LNCAP (cell line): ENCODE data around the gene OSGIN1.

Experiments used
- CTCF ChIP-seq: fragments of 450-650 bp; IDR thresholded peaks from 2 replicates; pipeline ENCODE4 v1.5.1; 2017; ENCODE audit warnings: mild to moderate bottlenecking

Gene OSGIN1

DNA sequence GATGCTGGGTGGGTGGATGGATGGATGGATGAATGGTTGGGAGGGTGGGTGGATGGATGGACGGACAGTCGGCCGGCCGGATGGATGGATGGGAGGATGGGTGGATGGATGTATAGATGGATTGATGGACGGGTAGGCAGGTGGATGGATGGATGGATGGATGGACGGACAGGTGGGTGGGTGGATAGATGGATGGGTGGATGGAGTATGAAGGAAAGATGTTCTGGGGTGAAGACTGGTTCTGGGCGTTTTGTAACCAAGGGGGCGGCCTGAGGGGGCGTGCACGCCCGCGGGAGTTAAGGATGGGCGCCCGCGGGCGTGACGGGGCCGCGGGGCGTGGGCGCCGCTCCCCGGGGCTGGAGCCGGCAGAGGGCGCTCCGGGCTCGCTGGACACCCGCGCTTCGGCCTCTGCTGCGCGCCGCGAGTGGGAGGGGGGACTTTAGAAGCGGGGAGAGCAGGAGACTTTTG is 14.8 kb downstream of the OSGIN1 start, which contains the start of gene NECAB2:
TSS of gene NECAB2 (plus strand) at position 407 of the 468 bp plus-strand sequence. CDS start 405 bp downstream, outside the sequence.
- TF ChIP-seq CTCF: peak; percentile 85

DNA sequence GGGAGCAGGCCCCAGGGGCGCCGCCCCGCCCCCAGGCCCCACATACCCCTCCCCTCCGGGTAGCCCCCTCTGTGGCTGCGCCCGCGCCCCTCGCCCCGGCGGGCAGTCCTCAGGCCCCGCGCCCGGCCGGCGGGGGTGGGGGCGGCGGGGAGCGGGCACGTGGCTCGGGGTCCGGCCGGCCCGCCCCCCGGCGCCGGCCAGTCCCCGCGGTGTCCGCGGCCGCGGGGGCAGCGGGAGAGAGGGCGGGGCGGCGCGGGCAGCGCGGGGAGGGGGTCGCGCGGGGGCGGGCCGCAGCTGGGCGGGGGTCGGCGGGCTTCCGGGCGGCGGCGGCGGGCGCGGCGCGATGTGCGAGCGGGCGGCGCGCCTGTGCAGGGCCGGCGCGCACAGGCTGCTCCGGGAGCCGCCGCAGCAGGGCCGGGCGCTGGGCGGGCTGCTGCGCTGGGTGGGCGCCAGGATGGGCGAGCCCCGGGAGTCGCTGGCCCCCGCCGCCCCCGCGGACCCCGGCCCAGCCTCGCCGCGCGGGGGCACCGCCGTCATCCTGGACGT is 15.3 kb downstream of the OSGIN1 start:
- no peak for TF ChIP-seq CTCF

- no peak for TF ChIP-seq CTCF
These were observed 16.0 kb downstream of the OSGIN1 start for GRCh38 chr16:83968891-83969649.

DNA sequence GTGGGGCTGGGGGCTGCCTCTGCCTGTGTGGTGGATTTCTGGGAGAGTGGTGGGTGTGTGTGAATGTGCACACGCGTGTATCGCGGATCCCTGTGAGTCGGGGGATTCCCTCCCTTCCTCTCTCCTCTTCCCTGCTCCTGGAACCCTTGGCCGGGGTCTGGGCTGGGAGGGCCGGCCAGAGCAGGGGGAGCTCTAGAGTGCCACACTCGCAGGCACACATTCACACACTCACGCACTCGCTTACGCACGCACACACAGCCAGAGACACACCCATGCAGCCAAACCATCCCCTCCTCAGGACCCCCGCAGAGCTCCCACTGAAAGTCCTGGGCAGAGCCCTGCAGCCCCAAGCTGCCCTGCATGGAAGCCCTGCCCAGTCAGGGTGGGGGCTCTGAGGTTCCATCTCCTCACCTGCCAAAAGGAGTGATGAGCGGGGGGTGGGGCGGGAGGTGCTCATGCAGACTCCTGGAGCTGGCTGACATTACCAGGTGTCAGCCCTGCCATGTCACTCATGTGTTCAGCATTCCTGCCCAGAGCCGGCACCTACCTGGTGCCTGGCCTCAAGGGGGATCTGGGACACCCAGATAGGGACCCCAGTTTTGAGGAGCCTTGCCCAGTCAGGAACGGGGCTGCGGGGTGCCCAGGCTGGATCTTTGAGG is 16.9 kb downstream of the OSGIN1 start:
- TF ChIP-seq CTCF: no peak

GRCh38 chr16:83970430-83970815 is 17.4 kb downstream of the OSGIN1 start:
- no peak for TF ChIP-seq CTCF

DNA sequence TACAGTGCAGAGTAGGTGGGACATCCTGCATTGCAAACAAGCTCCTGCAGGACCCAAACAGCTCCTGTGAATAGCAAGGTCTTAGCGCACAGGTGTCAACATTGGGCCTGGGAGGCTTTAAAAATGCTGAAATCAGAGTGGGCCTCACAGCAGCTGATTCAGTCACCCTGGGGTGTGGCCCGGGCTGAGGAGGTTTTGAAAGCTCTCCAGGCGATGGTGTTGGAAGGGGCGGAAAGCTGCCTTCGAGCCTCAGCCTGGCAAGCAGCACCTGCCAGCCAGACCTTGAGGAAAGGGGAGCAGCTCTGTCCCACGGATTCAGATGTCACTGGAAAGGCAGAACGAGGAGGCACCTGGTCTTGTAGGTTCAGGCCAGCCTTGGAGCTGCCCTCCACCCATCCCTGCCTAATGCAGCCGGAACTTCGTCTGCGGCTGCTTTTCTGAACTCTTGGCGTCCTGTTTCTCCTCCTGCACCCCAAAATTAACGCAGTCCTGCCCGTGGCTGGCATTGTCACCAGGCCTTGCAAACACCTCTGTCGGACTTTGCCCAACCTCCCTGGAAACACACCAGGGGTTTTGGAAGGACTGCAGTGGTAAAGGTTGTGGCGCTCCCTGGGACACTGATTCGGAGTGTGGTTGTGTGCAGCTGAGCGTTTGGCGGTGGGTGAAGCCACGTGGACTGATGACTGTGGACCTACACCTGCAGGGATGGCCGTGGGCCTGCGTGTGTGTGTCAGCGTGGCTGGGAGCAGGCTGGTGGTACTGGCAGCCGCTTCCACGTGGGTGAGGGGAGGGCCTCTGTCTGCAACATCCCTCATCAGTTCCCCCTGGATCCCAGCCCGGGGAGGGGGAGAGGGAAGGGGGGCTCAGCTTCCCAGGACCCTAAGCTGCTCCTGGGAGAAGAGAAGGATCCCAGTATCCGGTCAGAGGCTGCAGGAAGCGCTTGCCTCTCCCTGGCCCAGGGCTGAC is 18.4 kb downstream of the OSGIN1 start:
- no peak for TF ChIP-seq CTCF
